ENCODE results near the gene RXRA.

Gene RXRA

DNA sequence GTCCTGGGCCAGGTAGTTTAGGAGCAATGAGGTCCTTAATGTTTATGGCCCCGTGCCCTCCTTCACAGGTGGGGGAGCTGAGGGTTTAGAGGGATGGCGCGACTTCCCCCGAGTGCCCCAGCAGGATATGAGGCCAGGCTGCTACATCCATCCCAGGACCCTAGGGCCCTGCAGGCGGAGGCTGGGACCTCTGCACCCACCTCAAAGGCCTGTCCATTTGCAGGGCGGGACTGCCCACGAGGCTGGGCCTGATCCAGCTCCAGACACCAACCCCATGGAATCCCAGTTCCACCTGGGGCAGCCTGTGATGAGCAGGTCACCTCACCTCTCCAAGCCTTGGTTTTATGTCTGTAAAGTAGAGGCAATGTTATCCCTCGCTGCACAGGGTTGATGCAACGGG lies 142.1 kb downstream of the RXRA start:
- Histone ChIP-seq H3K27ac (replicated peaks; ENCODE audit: low read length) (no peak overlapping the region), H2AK5ac (ENCODE audit: low read depth, low read length) (no peak overlapping the region), H3K4me2 (ENCODE audit: insufficient read depth, low read length, poor library complexity, severe bottlenecking) (no peak overlapping the region), H3K27me3 (ENCODE audit: control insufficient read depth in 3 of 3, insufficient read depth in 3 of 3, low read depth in 1 of 3, low read length in 3 of 3) (no peaks in the 10 kb centered on the region), H3K4me1 (ENCODE audit: control insufficient read depth in 2 of 2, insufficient read depth in 1 of 2, low read depth in 1 of 2, low read length in 2 of 2) (no peaks in the 10 kb centered on the region), H3K9ac (ENCODE audit: low read depth, low read length, poor library complexity) (no peak overlapping the region), H2AFZ (ENCODE audit: low read length) (no peak overlapping the region), H3K23ac (ENCODE audit: low read depth, low read length, poor library complexity) (no peak overlapping the region), H3K9me3 (replicated peaks in 1 of 2; ENCODE audit: control insufficient read depth in 2 of 2, insufficient read depth in 1 of 2, low read depth in 1 of 2, low read length in 2 of 2) (no peaks in the 10 kb centered on the region), H3K14ac (ENCODE audit: low read length) (no peak overlapping the region), H3K4me3 (ENCODE audit: low read length in 2 of 2) (no peak overlapping the region), H2BK15ac (ENCODE audit: low read length) (no peak overlapping the region), H4K91ac (ENCODE audit: low read depth, low read length, poor library complexity) (no peak overlapping the region), H3K36me3 (replicated peaks in 1 of 2; ENCODE audit: control insufficient read depth in 2 of 2, insufficient read depth in 2 of 2, low read length in 2 of 2) (no peaks in the 10 kb centered on the region), H3K18ac (ENCODE audit: low read length) (no peak overlapping the region), H2BK120ac (ENCODE audit: low read depth, low read length) (no peak overlapping the region), H4K8ac (ENCODE audit: low read depth, low read length) (no peak overlapping the region), H3K79me1 (ENCODE audit: low read depth, low read length) (no peaks in the 10 kb centered on the region), H3K4ac (ENCODE audit: low read length) (no peak overlapping the region), H2BK5ac (ENCODE audit: low read length) (no peak overlapping the region), H2BK12ac (ENCODE audit: low read length) (no peak overlapping the region)
- no CpG with 5 or more reads among the region's 9 CpGs for WGBS, 2 donors (ENCODE audit: extremely low coverage in 2 of 2, insufficient read length in 2 of 2, insufficient replicate concordance in 1 of 2)
- DNase-seq (ENCODE audit: low spot score), result no peak

DNA sequence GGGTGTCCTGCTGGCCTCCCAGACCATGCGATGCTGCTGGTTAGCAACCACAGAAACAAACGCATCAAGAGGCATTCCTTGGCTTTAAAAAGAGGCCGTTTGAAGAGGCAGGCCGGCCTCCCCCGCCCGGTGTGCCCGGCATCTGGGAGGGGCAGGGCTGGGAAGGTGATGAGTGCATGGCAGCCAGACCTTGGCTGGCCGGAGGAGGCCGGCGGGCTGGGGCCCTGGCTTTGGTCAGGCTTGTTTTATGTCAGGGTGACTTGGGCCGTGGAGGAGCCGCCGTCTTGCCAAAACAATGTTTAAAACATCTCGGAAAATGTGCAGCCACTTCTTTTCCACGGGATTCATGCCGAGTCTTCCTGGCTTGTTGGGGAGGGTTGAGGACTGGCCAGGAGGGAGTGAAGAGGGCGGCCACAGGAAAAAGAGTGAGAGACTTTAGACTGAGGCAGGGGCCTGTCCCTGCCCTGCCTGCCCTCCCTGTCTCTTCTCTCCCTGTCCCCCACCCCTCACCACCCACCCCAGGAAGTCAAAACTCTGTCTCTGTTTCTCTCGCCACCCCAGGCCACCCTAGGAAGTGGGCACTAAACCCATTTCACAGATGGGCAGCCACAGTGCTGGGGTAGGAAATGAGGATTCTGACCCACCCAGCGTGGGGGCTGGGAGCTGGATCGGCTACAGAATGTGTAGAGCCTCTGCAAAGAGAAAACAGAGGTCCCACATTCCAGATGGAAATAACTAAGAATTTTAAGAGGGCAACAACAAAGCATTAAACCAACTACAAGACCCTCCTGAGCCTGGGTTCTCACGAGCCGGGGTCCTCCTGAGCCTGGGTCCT lies 143.0 kb downstream of the RXRA start:
- WGBS, 2 donors (ENCODE audit: extremely low coverage in 2 of 2, insufficient read length in 2 of 2, insufficient replicate concordance in 1 of 2), result no CpG with 5 or more reads among the region's 22 CpGs
- H2BK120ac ChIP-seq (ENCODE audit: low read depth, low read length), result no peak overlapping the region

GRCh38 chr9:134472256-134472655 lies 146.0 kb downstream of the RXRA start:
- peak overlapping the region; percentile 75 for H2AK5ac ChIP-seq (ENCODE audit: low read depth, low read length)
- no peaks in the 10 kb centered on the region for H3K36me3 ChIP-seq (replicated peaks in 1 of 2; ENCODE audit: control insufficient read depth in 2 of 2, insufficient read depth in 2 of 2, low read length in 2 of 2)
- H4K8ac ChIP-seq (ENCODE audit: low read depth, low read length), result no peak overlapping the region
- no peak overlapping the region for H3K23ac ChIP-seq (ENCODE audit: low read depth, low read length, poor library complexity)
- peak overlapping the region; percentile 38 for H3K14ac ChIP-seq (ENCODE audit: low read length)
- peak overlapping the region; percentile 58 for H2BK12ac ChIP-seq (ENCODE audit: low read length)
- WGBS, 2 donors (ENCODE audit: extremely low coverage in 2 of 2, insufficient read length in 2 of 2, insufficient replicate concordance in 1 of 2), result no CpG with 5 or more reads among the region's 6 CpGs
- no peak overlapping the region for H3K4me3 ChIP-seq (ENCODE audit: low read length in 2 of 2)
- no peak for DNase-seq (ENCODE audit: low spot score)
- peaks cover 0 to 3% (median 0%) of the 10 kb centered on the region in 3 experiments for H3K27me3 ChIP-seq (ENCODE audit: control insufficient read depth in 3 of 3, insufficient read depth in 3 of 3, low read depth in 1 of 3, low read length in 3 of 3)
- no peak overlapping the region for H2BK15ac ChIP-seq (ENCODE audit: low read length)
- no peak overlapping the region for H3K27ac ChIP-seq (replicated peaks; ENCODE audit: low read length)
- no peak overlapping the region for H2BK120ac ChIP-seq (ENCODE audit: low read depth, low read length)
- H3K18ac ChIP-seq (ENCODE audit: low read length), result peak overlapping the region; percentile 48
- H3K79me1 ChIP-seq (ENCODE audit: low read depth, low read length), result peaks cover 2% of the 10 kb centered on the region
- H3K9ac ChIP-seq (ENCODE audit: low read depth, low read length, poor library complexity), result peak overlapping the region; percentile 60
- H3K9me3 ChIP-seq (replicated peaks in 1 of 2; ENCODE audit: control insufficient read depth in 2 of 2, insufficient read depth in 1 of 2, low read depth in 1 of 2, low read length in 2 of 2), result no peaks in the 10 kb centered on the region
- peak overlapping the region; percentile 93 for H2BK5ac ChIP-seq (ENCODE audit: low read length)
- H3K4me1 ChIP-seq (ENCODE audit: control insufficient read depth in 2 of 2, insufficient read depth in 1 of 2, low read depth in 1 of 2, low read length in 2 of 2), result no peaks in the 10 kb centered on the region
- H2AFZ ChIP-seq (ENCODE audit: low read length), result no peak overlapping the region
- H4K91ac ChIP-seq (ENCODE audit: low read depth, low read length, poor library complexity), result no peak overlapping the region
- H3K4me2 ChIP-seq (ENCODE audit: insufficient read depth, low read length, poor library complexity, severe bottlenecking), result no peak overlapping the region
- peak overlapping the region; percentile 37 for H3K4ac ChIP-seq (ENCODE audit: low read length)

More for the DNA sequence above, 143.0 kb downstream of the RXRA start:
- Histone ChIP-seq H3K14ac (ENCODE audit: low read length) (peak overlapping the region; percentile 31), H4K91ac (ENCODE audit: low read depth, low read length, poor library complexity) (no peak overlapping the region), H3K4me2 (ENCODE audit: insufficient read depth, low read length, poor library complexity, severe bottlenecking) (no peak overlapping the region), H2BK12ac (ENCODE audit: low read length) (no peak overlapping the region), H3K9ac (ENCODE audit: low read depth, low read length, poor library complexity) (no peak overlapping the region), H3K23ac (ENCODE audit: low read depth, low read length, poor library complexity) (no peak overlapping the region), H3K9me3 (replicated peaks in 1 of 2; ENCODE audit: control insufficient read depth in 2 of 2, insufficient read depth in 1 of 2, low read depth in 1 of 2, low read length in 2 of 2) (no peaks in the 10 kb centered on the region), H3K4me3 (ENCODE audit: low read length in 2 of 2) (no peak overlapping the region), H2AK5ac (ENCODE audit: low read depth, low read length) (no peak overlapping the region), H3K18ac (ENCODE audit: low read length) (no peak overlapping the region), H4K8ac (ENCODE audit: low read depth, low read length) (no peak overlapping the region), H2BK15ac (ENCODE audit: low read length) (peak overlapping the region; percentile 67), H2BK5ac (ENCODE audit: low read length) (no peak overlapping the region), H3K79me1 (ENCODE audit: low read depth, low read length) (no peaks in the 10 kb centered on the region), H3K4me1 (ENCODE audit: control insufficient read depth in 2 of 2, insufficient read depth in 1 of 2, low read depth in 1 of 2, low read length in 2 of 2) (no peaks in the 10 kb centered on the region), H3K36me3 (replicated peaks in 1 of 2; ENCODE audit: control insufficient read depth in 2 of 2, insufficient read depth in 2 of 2, low read length in 2 of 2) (no peaks in the 10 kb centered on the region), H3K4ac (ENCODE audit: low read length) (no peak overlapping the region), H2AFZ (ENCODE audit: low read length) (no peak overlapping the region), H3K27ac (replicated peaks; ENCODE audit: low read length) (no peak overlapping the region), H3K27me3 (ENCODE audit: control insufficient read depth in 3 of 3, insufficient read depth in 3 of 3, low read depth in 1 of 3, low read length in 3 of 3) (peaks cover 0 to 3% (median 0%) of the 10 kb centered on the region in 3 experiments)
- DNase-seq (ENCODE audit: low spot score), result no peak

- WGBS, 2 donors (ENCODE audit: extremely low coverage in 2 of 2, insufficient read length in 2 of 2, insufficient replicate concordance in 1 of 2), result no CpG with 5 or more reads among the region's 26 CpGs
- Histone ChIP-seq H2AK5ac (ENCODE audit: low read depth, low read length) (peak overlapping the region; percentile 75), H3K27ac (replicated peaks; ENCODE audit: low read length) (no peak overlapping the region), H4K91ac (ENCODE audit: low read depth, low read length, poor library complexity) (no peak overlapping the region), H3K9me3 (replicated peaks in 1 of 2; ENCODE audit: control insufficient read depth in 2 of 2, insufficient read depth in 1 of 2, low read depth in 1 of 2, low read length in 2 of 2) (no peaks in the 10 kb centered on the region), H3K4me3 (ENCODE audit: low read length in 2 of 2) (no peak overlapping the region), H3K23ac (ENCODE audit: low read depth, low read length, poor library complexity) (peak overlapping the region; percentile 65), H2BK15ac (ENCODE audit: low read length) (no peak overlapping the region), H2BK120ac (ENCODE audit: low read depth, low read length) (peak overlapping the region; percentile 61), H2AFZ (ENCODE audit: low read length) (no peak overlapping the region), H3K4me1 (ENCODE audit: control insufficient read depth in 2 of 2, insufficient read depth in 1 of 2, low read depth in 1 of 2, low read length in 2 of 2) (no peaks in the 10 kb centered on the region), H2BK5ac (ENCODE audit: low read length) (peak overlapping the region; percentile 39), H3K4ac (ENCODE audit: low read length) (no peak overlapping the region), H3K4me2 (ENCODE audit: insufficient read depth, low read length, poor library complexity, severe bottlenecking) (no peak overlapping the region), H2BK12ac (ENCODE audit: low read length) (no peak overlapping the region), H3K9ac (ENCODE audit: low read depth, low read length, poor library complexity) (no peak overlapping the region), H4K8ac (ENCODE audit: low read depth, low read length) (no peak overlapping the region), H3K79me1 (ENCODE audit: low read depth, low read length) (peaks cover 2% of the 10 kb centered on the region), H3K36me3 (replicated peaks in 1 of 2; ENCODE audit: control insufficient read depth in 2 of 2, insufficient read depth in 2 of 2, low read length in 2 of 2) (no peaks in the 10 kb centered on the region), H3K18ac (ENCODE audit: low read length) (peak overlapping the region; percentile 42), H3K27me3 (ENCODE audit: control insufficient read depth in 3 of 3, insufficient read depth in 3 of 3, low read depth in 1 of 3, low read length in 3 of 3) (peaks cover 0 to 3% (median 0%) of the 10 kb centered on the region in 3 experiments), H3K14ac (ENCODE audit: low read length) (no peak overlapping the region)
- DNase-seq (ENCODE audit: low spot score), result no peak
These were observed 147.1 kb downstream of the RXRA start for GRCh38 chr9:134473141-134474054.

Measured in neuronal stem cell (in vitro differentiated cells).